Smooth muscle cell (in vitro differentiated cells): Measurements from ENCODE around the gene ZNF423. TPM values are rescaled to one million over a fixed set of nuclear protein-coding genes. Genes with fewer than 3 reads are reported as not detected.

ENCODE experiments used
- DNase-seq: peaks from one replicate; lab custom pipeline; 2025; ENCODE audit not compliant: unreplicated experiment; lab: John Stamatoyannopoulos, UW
- H2AFZ ChIP-seq: fragments of 200-600 bp; sonication (generic); 2 replicates; pipeline ENCODE4 v1.6.0; 2016; ENCODE audit warnings: antibody characterized with exemption, low read depth, mild to moderate bottlenecking
- H3F3A ChIP-seq: fragments of 200-600 bp; sonication (generic); 2 replicates; pipeline ENCODE4 v1.6.0; 2017; ENCODE audit warnings: antibody characterized with exemption, low read depth
- H3K27ac ChIP-seq: fragments of 200-600 bp; sonication (generic); 2 replicates; pipeline ENCODE4 v1.5.1; 2016; ENCODE audit warnings: low read depth, mild to moderate bottlenecking
- H3K27me3 ChIP-seq: fragments of 200-600 bp; sonication (generic); 2 replicates; pipeline ENCODE4 v1.6.1; 2016; ENCODE audit warnings: low read depth, mild to moderate bottlenecking
- H3K36me3 ChIP-seq: fragments of 200-600 bp; sonication (generic); 2 replicates; pipeline ENCODE4 v1.5.1; 2016; ENCODE audit warnings: low read depth
- H3K4me1 ChIP-seq: fragments of 200-600 bp; sonication (generic); 2 replicates; pipeline ENCODE4 v1.5.1; 2016; ENCODE audit warnings: low read depth
- H3K4me2 ChIP-seq: fragments of 200-600 bp; sonication (generic); 2 replicates; pipeline ENCODE4 v1.6.0; 2016; ENCODE audit warnings: mild to moderate bottlenecking
- H3K4me3 ChIP-seq: fragments of 200-600 bp; sonication (generic); 2 replicates; pipeline ENCODE4 v1.5.1; 2016; ENCODE audit warnings: mild to moderate bottlenecking
- H3K79me2 ChIP-seq: fragments of 200-600 bp; sonication (generic); 2 replicates; pipeline ENCODE4 v1.6.0; 2016; ENCODE audit warnings: low read depth, mild to moderate bottlenecking
- H3K9ac ChIP-seq: fragments of 200-600 bp; sonication (generic); 2 replicates; pipeline ENCODE4 v1.6.0; 2016; ENCODE audit warnings: low read depth
- H3K9me3 ChIP-seq: fragments of 200-600 bp; sonication (generic); replicated peaks from 2 replicates; pipeline ENCODE4 v1.5.1; 2016; ENCODE audit warnings: low read depth
- H4K20me1 ChIP-seq: fragments of 200-600 bp; sonication (generic); 2 replicates; pipeline ENCODE4 v1.6.0; 2016; ENCODE audit warnings: low read depth
- WGBS: methylation state at CpG from one replicate; pipeline ENCODE4 v1.1.7; 2016; ENCODE audit warnings: low lambda C conversion rate; 5-methylcytosine and 5-hydroxymethylcytosine counted together
- polyA plus RNA-seq: library from polyadenylated mRNA; unstranded; fragments of >200 nt; fragmentation: Nextera tagmentation; extraction: Ambion mirVana; gene quantifications from 2 replicates; pipeline ENCODE4 v1.2.1, GENCODE V29; 2016
- total RNA-seq: library from RNA; depleted of rRNA; stranded (reverse); fragments of >200 nt; gene quantifications from 2 replicates; pipeline ENCODE4 v1.2.3, GENCODE V29; 2014
- TF ChIP-seq, protein P1 (sequence below): fragments of 200-600 bp; sonication (generic); IDR thresholded peaks from 2 replicates; pipeline ENCODE4 v1.5.1; 2017; ENCODE audit warnings: borderline replicate concordance, mild to moderate bottlenecking, antibody characterized with exemption; ENCODE audit not compliant: insufficient read depth, poor library complexity, severe bottlenecking

Gene ZNF423
- total and polyA plus RNA-seq, 2 experiments from 2014 or later = 6.9 to 7.0 TPM

- DNase-seq = no peak
- peaks cover 20% of the 10 kb centered on the region for H3K4me1 ChIP-seq
- H3K79me2 ChIP-seq = no peaks in the 10 kb centered on the region
- no peak overlapping the region for H2AFZ ChIP-seq
- no peak overlapping the region for H3K4me2 ChIP-seq
- peaks cover 8% of the 10 kb centered on the region for H4K20me1 ChIP-seq
- H3K9ac ChIP-seq = no peak overlapping the region
- no peak overlapping the region for H3K4me3 ChIP-seq
- H3K27me3 ChIP-seq = no peaks in the 10 kb centered on the region
- no peaks in the 10 kb centered on the region for H3K36me3 ChIP-seq
- no peak overlapping the region for H3K27ac ChIP-seq
- H3F3A ChIP-seq = no peaks in the 10 kb centered on the region
- no peaks in the 10 kb centered on the region for H3K9me3 ChIP-seq
- TF ChIP-seq, protein P1, sequence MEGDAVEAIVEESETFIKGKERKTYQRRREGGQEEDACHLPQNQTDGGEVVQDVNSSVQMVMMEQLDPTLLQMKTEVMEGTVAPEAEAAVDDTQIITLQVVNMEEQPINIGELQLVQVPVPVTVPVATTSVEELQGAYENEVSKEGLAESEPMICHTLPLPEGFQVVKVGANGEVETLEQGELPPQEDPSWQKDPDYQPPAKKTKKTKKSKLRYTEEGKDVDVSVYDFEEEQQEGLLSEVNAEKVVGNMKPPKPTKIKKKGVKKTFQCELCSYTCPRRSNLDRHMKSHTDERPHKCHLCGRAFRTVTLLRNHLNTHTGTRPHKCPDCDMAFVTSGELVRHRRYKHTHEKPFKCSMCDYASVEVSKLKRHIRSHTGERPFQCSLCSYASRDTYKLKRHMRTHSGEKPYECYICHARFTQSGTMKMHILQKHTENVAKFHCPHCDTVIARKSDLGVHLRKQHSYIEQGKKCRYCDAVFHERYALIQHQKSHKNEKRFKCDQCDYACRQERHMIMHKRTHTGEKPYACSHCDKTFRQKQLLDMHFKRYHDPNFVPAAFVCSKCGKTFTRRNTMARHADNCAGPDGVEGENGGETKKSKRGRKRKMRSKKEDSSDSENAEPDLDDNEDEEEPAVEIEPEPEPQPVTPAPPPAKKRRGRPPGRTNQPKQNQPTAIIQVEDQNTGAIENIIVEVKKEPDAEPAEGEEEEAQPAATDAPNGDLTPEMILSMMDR = no peak
- 92% methylated on average over 7 of the region's 7 CpGs for WGBS
These were observed 95.1 kb downstream of the ZNF423 start for GRCh38 chr16:49760815-49761214.

DNA sequence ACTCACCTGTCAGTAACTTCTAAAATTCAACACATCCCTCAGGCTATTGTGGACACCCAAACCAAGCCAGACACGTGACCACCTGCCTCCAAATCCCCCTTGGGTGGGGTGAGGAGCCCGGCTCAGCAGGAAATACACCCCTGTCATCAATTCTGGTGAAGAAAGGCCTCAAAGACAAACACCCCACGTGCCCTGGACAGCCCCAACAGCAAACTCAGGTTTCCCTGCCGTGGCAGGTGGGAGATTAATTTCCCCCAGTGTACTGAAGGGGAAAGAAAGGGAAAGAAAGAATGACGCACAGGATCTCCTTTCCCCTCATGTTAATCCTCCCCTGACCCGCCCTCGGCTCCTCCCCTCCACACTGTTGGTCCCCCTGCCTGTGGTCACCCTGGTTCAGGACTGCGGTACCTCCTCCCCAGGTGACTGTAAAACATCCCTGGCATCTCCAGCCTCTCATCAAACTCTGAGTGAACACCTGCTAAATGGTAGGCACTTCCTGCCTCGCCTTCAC, 98.3 kb downstream of the ZNF423 start:
- peaks cover 38% of the 10 kb centered on the region for H3K4me1 ChIP-seq
- WGBS = 67% methylated on average over 9 of the region's 9 CpGs
- H3K27ac ChIP-seq = no peak overlapping the region
- no peaks in the 10 kb centered on the region for H3K27me3 ChIP-seq
- no peak overlapping the region for H3K4me2 ChIP-seq
- H2AFZ ChIP-seq = no peak overlapping the region
- no peaks in the 10 kb centered on the region for H3K36me3 ChIP-seq
- no peak for DNase-seq
- H4K20me1 ChIP-seq = peaks cover 8% of the 10 kb centered on the region
- H3K79me2 ChIP-seq = no peaks in the 10 kb centered on the region
- H3K9me3 ChIP-seq = no peaks in the 10 kb centered on the region
- H3F3A ChIP-seq = no peaks in the 10 kb centered on the region
- TF ChIP-seq, protein P1 = no peak
- no peak overlapping the region for H3K4me3 ChIP-seq
- no peak overlapping the region for H3K9ac ChIP-seq

DNA sequence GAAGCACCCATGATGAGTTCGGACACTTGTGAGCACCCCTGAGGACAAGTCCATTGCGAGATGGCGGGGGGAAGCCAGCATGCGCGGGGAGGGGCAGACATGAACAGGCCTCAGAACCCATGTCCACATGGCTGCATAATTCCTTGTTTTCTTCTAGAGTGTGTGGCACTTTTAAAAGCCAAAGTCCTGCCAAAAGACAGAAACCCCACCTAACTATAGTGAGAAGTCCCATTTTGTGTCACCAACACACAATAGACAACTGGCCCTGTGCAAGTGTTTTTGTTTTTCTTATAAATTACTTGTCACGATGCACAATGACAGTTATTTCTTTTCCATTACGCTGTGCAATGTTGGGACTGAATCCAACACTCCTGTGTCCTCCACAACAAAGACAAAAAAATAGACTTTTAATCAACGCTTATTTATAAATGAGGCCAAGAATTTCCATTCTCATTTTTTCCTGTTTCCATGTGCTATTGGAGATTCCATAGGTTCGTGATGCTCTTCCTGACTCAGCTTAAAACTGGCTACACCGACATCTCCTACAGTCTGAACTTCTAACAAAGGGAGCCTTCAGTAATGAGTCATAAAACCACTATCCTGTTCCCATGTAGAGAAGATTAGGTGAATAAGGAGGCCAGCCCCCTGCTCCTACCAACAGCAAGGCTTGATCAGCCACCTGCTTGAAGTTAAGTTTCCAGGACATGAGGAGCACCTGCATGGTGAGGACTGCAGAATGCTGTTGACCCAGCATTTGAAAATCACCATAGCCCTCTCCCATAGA, 98.9 kb downstream of the ZNF423 start:
- Histone ChIP-seq H3F3A (no peaks in the 10 kb centered on the region), H3K27ac (peak overlapping the region; percentile 22), H3K36me3 (no peaks in the 10 kb centered on the region), H3K4me2 (no peak overlapping the region), H3K4me1 (peaks cover 38% of the 10 kb centered on the region), H3K9me3 (no peaks in the 10 kb centered on the region), H3K27me3 (no peaks in the 10 kb centered on the region), H3K9ac (no peak overlapping the region), H2AFZ (no peak overlapping the region), H3K79me2 (no peaks in the 10 kb centered on the region), H4K20me1 (peaks cover 12% of the 10 kb centered on the region), H3K4me3 (no peak overlapping the region)
- DNase-seq = no peak
- whole genome bisulfite sequencing = 80% methylated on average over 10 of the region's 10 CpGs
- TF ChIP-seq, protein P1 = no peak
